AG10803 (cell line): ENCODE results near the gene PITPNC1.

ENCODE experiments used
- DNase-seq: peaks from one replicate; pipeline ENCODE4 v3.0.0; 2010; ENCODE audit warnings: low read depth
- H3K4me3 ChIP-seq: 2 replicates; pipeline ENCODE4 v1.5.1; 2011; ENCODE audit warnings: mild to moderate bottlenecking, low read length, control low read depth
- TF ChIP-seq, protein P1 (sequence below): conservative IDR thresholded peaks from 2 replicates; pipeline ENCODE4 v1.5.1; 2011; ENCODE audit warnings: mild to moderate bottlenecking, low read length, control low read depth, inconsistent platforms

Gene PITPNC1

GRCh38 chr17:67666710-67667109, 289.6 kb downstream of the PITPNC1 start:
- DNase-seq: no peak
- no peak overlapping the region for H3K4me3 ChIP-seq
- TF ChIP-seq, protein P1, sequence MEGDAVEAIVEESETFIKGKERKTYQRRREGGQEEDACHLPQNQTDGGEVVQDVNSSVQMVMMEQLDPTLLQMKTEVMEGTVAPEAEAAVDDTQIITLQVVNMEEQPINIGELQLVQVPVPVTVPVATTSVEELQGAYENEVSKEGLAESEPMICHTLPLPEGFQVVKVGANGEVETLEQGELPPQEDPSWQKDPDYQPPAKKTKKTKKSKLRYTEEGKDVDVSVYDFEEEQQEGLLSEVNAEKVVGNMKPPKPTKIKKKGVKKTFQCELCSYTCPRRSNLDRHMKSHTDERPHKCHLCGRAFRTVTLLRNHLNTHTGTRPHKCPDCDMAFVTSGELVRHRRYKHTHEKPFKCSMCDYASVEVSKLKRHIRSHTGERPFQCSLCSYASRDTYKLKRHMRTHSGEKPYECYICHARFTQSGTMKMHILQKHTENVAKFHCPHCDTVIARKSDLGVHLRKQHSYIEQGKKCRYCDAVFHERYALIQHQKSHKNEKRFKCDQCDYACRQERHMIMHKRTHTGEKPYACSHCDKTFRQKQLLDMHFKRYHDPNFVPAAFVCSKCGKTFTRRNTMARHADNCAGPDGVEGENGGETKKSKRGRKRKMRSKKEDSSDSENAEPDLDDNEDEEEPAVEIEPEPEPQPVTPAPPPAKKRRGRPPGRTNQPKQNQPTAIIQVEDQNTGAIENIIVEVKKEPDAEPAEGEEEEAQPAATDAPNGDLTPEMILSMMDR: no peak

DNA sequence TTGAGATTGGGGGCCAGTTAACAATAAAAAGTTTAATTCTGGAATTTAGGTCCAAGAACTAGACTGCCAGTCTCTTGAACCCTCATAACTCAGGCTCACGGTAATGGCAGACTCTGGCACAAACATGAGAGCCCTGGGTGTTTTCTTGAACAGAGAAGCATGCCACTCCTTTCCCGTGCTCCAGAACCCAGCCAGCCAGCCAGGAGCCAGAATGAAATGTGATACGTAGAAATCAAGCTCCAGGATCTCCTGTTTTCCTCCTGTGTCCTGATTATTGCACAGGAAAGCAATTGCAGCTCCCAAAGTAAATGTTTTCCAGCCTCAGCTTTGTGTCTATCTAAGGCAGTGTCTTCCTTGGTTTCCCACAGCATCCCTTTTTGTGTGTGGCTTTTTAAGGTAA, 294.4 kb downstream of the PITPNC1 start:
- H3K4me3 ChIP-seq: no peak overlapping the region
- TF ChIP-seq, protein P1: no peak
- DNase-seq: no peak

- H3K4me3 ChIP-seq: no peak overlapping the region
- TF ChIP-seq, protein P1: no peak
- no peak for DNase-seq
These were observed 295.7 kb downstream of the PITPNC1 start for GRCh38 chr17:67672592-67673335.

- TF ChIP-seq, protein P1: no peak
- no peak for DNase-seq
- no peak overlapping the region for H3K4me3 ChIP-seq
These were observed 298.4 kb downstream of the PITPNC1 start for GRCh38 chr17:67675481-67675880.

GRCh38 chr17:67676305-67676704, 299.2 kb downstream of the PITPNC1 start:
- no peak overlapping the region for H3K4me3 ChIP-seq
- TF ChIP-seq, protein P1: no peak
- no peak for DNase-seq

GRCh38 chr17:67678414-67678813, 301.3 kb downstream of the PITPNC1 start:
- H3K4me3 ChIP-seq: no peak overlapping the region
- no peak for DNase-seq
- TF ChIP-seq, protein P1: no peak

DNA sequence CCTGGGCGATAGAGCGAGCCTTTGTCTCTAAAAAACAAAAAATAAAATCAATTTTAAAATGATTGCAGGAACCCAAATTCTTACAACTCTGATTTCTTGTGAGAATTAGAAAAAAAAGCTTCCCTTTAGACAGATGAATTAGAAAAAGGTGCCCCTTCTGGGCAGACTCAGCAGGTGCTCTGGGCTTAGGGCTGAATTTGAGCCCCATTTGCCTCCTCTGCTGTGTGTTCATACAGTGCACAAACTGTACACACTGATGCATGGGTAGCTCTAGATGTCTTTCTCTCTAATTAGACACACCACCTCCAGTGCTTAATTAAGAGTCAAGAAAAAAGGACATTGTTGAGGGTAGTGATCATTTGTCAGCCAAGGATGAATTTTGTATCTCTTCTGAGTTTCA, 302.1 kb downstream of the PITPNC1 start:
- H3K4me3 ChIP-seq: no peak overlapping the region
- DNase-seq: no peak
- TF ChIP-seq, protein P1: no peak
